Activated CD8-positive, alpha-beta memory T cell treated with anti-CD3 and anti-CD28 coated beads, Interleukin-2, amount 50 U/mL, for 1 hour (primary cell): ENCODE results near the gene KLHDC10.
"Not testable (repeated sequence)": the region's sequence is repeated elsewhere in the genome, so short reads cannot be mapped to it uniquely, and the experiment has no call there.

Experiments used
- DNase-seq: peaks from one replicate; pipeline ENCODE4 v3.0.0-alpha.2; 2020; ENCODE audit errors: extremely low read depth

KLHDC10 gene, protein sequence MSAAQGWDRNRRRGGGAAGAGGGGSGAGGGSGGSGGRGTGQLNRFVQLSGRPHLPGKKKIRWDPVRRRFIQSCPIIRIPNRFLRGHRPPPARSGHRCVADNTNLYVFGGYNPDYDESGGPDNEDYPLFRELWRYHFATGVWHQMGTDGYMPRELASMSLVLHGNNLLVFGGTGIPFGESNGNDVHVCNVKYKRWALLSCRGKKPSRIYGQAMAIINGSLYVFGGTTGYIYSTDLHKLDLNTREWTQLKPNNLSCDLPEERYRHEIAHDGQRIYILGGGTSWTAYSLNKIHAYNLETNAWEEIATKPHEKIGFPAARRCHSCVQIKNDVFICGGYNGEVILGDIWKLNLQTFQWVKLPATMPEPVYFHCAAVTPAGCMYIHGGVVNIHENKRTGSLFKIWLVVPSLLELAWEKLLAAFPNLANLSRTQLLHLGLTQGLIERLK

DNA sequence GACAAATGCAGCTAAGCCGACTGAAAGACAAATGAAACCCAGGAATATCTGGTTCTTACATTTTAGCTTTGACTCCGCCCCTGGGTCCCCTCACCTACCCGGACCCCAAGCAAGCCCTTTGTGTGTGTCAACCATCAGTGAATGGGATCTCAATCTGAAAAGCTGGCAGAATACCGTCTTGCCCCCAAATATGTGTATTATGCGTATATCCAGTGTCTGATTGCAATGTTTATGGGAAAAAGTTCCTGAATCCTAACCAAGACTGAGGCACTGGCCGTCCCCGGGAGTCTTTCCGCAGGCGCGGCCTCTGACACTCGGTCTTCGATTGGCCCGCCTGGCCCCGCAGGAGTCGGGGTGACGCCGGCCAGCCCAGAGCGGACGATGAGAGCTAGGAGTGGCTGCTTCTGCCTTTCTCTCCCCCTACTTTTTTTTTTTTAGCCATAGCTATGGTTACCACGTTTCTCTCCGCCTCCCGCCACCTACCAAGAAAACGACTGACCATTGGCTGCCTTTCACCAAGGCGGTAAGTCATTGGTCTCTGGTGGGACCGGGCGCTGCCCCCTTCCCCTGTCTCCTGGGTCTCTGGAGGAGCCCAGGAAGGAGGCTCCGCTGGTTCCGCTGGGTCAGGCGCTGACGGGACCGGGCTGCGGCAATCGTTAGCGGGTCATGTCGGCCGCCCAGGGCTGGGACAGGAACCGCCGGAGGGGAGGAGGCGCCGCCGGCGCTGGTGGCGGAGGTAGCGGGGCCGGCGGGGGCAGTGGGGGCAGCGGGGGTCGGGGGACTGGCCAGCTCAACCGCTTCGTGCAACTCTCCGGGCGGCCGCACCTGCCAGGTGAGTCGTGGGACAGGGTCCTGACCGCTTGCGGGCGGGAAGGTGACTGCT, at the start of gene KLHDC10:
Gene KLHDC10 (plus strand): TSS at position 557 of the 883 bp plus-strand sequence. CDS start 110 bp downstream, at position 667.
- DNase-seq = peak; percentile 90

GRCh38 chr7:130021105-130021834, 49.1 kb upstream of the KLHDC10 start:
- no peak for DNase-seq

- no peak for DNase-seq
These were observed 48.2 kb upstream of the KLHDC10 start for GRCh38 chr7:130022115-130022514.

GRCh38 chr7:130022623-130023175, 47.6 kb upstream of the KLHDC10 start:
- no peak for DNase-seq

DNA sequence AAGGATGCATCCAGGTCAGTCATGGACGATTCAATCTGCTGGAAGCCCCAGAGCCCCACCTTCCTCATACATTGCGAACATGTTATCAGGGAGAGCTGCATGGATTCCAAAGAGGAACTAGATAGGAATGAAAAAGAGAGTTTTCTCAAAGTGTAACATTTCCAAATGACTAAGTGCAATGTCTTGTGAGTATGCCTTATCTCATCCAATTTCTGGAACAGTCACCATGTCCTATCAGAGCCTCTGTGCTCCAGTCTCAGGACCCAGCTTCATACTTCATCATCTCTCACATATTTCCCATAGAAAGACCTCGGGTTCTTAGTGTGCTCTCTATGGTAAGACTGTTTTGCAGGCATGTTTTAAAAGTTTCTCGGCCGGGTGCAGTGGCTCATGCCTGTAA, 45.9 kb upstream of the KLHDC10 start:
- DNase-seq = no peak

DNA sequence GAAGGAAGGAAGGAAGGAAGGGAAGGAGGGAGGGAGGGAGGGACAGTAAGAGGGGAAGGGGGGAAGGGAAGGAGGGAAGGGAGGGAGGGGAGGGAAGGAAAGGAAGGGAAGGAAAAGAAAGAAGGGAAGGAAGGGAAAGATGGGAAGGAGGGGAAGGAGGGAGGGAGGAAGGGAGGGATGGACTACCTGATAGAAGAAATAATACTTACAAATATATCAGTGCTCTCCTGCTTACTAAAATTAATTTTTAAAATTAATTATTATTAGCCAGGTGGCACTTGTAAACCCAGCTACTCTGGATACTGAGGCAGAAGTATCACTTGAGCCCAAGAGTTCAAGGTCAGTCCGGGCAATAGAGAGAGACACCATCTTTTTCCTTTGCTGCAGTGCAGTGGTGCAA, 37.6 kb upstream of the KLHDC10 start:
- DNase-seq = no peak

GRCh38 chr7:130037703-130038102, 32.6 kb upstream of the KLHDC10 start:
- DNase-seq = no peak

DNA sequence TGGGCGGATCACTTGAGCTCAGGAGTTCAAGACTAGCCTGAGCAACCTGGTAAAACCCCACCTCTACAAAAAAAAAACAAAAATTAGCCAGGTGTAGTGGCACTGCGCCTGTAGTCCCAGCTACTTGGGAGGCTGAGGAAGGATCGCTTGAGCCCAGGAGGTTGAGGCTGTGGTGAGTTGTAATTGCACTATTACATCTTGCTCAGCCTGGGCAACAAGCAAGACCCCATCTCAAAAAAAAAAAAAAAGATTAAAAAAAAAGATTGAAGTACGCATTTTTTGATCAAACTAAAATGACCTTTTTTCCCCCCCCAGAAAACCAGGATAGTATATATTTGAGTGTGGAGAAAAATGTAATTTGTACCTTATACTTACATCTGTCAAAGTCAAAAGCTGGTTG, 29.8 kb upstream of the KLHDC10 start:
- DNase-seq = no peak

DNA sequence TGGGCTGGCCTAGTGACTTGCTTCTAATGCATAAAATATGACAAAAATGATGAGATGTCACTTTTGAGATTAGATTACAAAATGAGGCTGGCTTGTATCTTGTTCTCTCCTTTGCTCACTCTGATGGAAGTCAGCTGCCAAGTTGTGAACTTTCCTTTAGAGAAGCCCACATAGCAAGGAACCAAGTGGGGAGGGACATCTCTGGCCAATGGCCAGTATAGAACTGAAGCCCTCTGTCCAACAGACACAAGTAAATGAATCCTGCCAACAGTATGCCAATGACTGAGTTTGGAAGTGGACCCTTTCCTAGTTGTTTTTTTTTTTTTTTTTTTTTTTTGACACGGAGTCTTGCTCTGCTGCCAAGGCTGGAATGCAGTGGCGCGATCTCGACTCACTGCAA, 22.5 kb upstream of the KLHDC10 start:
- DNase-seq = no peak

DNA sequence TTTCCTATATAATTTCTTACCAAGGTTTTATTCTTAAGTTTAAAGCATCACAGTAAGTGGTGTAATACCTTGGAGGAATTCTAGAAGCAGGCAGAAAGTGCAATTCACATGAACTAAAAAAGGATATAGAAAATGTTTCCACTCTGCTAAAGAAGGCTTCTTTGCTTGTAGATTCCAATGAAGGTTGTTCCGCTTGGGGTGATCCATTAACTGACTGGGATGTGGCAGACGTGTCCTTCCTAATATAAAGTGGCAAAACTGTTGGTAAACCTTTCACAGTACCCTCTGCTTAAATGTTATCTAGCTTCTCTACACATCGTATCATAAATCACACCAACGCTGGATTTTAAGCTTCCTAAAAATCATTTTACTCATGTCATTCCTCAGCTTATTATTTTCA, 21.4 kb upstream of the KLHDC10 start:
- DNase-seq = no peak

DNA sequence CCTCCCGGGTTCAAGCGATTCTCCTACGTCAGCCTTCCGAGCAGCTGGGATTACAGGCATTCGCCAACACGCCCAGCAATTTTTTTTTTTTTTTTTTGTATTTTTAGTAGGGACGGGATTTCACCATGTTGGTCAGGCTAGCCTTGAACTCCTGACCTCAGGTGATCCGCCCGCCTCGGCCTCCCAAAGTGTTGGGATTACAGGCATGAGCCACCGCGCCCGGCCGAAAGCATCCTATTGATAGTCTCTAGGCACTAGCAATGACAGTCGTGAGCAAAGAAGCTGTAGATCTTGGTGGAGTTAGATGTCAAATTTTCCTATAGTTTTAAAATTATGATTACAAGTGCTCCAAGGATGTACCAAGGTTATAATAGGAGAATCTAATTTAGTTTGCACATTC, 18.1 kb upstream of the KLHDC10 start:
- not testable (repeated sequence) for DNase-seq

DNA sequence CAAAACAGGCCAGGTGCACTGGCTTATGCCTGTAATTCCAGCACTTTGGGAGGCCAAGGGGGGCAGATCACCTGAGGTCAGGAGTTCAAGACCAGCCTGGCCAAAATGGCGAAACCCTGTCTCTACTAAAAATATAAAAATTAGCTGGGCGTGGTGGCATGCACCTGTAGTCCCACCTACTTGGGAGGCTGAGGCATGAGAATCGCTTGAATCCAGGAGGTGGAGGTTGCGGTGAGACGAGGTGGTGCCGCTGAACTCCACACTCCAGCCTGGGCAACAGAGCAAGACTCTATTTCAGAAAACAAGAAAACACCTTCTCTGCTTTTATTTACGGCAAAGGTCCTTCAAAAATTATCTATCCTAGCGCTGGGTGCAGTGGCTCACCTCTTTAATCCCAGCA, 15.1 kb upstream of the KLHDC10 start:
- not testable (repeated sequence) for DNase-seq

DNA sequence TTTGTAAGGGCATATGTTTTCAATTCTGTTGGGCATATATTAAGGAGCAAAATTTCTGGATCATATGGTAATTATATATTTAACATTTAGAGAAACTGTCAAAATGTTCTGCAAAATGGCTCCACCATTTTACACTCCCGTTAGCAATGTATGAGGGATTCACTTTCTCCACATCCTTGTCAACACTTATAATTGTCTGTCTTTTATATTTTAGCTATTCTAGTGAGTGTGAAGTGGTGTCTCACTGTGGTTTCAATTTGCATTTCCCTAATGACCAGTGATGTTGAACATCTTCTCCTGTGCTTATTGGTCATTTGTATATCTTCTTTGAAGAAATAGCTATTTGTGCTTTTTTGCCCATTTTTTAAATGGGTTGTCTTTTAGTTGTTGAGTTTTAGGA, 8.1 kb upstream of the KLHDC10 start:
- no peak for DNase-seq

GRCh38 chr7:130063036-130063435, 7.3 kb upstream of the KLHDC10 start:
- DNase-seq = peak; percentile 29

DNA sequence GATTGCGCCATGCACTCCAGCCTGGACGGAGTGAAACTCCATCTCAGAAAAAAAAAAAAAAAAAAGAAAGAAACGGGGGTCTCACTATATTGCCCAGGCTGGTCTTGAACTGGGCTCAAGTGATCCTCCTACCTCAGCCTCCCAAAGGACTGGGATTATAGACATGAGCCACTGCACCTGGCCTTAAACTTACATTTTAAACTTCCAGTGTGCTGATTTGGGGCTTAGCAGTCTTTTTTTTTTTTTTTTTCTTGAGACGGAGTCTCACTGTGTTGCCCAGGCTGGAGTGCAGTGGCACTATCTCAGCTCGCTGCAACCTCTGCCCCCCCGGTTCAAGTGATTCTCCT, 5.8 kb upstream of the KLHDC10 start:
- not testable (repeated sequence) for DNase-seq

DNA sequence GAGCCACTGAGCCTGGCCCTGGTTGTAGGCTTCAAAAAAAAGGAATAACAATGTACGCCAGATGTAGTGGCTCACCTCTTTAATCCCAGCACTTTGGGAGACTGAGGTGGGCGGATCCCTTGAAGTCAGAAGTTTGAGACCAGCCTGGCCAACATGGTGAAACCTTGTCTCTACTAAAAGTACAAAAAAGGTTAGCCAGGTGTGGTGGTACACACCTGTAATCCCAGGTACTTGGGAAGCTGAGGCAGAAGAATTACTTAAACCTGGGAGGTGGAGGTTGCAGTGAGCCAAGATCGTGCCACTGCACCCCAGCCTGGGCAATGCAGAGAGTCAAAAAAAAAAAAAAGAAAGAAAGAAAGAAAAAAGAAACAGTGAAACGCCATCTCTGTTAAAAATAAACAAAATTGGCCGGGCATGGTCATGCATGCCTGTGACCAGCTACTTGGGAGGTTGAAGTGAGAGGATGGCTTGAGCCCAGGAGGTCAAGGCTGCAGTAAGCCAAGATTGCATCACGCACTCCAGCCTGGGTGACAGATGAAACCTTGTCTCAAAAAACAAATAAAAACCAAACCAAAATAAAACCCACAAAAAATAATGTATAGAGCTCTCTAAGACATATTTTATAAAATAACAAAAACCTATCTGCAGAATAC, 4.7 kb upstream of the KLHDC10 start:
- no peak for DNase-seq

GRCh38 chr7:130069179-130069977, 956 bp upstream of the KLHDC10 start:
- no peak for DNase-seq

- no peak for DNase-seq
These were observed 708 bp downstream of the KLHDC10 start for GRCh38 chr7:130070861-130071622.

DNA sequence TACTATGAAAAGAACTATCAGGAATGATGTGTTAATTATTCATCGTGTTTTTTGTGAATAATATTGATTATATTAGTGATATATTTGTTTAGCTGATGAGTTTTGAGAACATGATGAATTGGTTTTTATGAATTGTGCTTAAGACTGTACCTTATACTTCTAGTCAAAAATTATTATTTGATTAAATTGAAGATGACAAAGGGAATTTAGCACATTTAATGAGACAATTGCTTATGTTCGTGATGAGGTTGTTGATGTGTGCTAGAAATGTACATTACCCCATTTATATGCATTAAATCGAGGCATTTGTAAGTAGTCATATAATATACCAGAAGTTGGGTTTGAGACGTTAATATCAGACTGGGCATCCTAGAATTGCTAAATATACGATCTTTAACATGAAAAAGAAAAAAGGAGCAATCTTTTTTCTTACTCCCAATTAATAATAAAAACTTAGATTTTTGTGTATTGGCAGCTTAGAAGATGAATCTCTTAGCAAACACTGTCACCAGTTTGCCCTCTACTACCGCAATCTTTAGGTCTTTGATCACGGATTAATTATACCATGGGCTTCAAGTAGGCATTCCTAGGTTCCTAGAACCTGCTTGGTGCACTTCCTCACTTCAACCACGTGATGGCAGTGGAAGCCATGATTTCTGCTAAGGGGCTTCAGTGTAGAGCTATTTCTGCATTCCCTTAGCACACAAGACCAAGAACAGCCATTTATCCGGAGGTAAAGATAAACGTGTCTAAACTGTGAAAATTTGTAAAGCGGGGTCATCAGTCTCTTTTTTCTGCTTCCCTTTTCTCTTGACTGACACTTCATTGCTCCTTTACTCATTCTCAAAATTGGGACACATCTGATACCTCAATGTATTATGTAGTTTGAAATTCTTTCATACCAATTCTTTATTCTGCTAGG, 1.6 kb downstream of the KLHDC10 start:
- DNase-seq = no peak
